HepG2 (cell line): ENCODE data around the gene CEBPB. TPM values are rescaled to one million over a fixed set of nuclear protein-coding genes. Genes with fewer than 3 reads are reported as not detected.

ENCODE experiments used
- BATF2 ChIP-seq: sonication (generic); formaldehyde crosslinking; IDR thresholded peaks from 2 replicates; pipeline ENCODE4 v1.8.0; 2022; ENCODE audit warnings: mild to moderate bottlenecking, missing genetic modification reagents, moderate library complexity
- DPF2 ChIP-seq: sonication (generic); formaldehyde crosslinking; IDR thresholded peaks from 2 replicates; pipeline ENCODE4 v1.4.0; 2020; ENCODE audit warnings: mild to moderate bottlenecking, low read depth, missing genetic modification reagents, borderline replicate concordance
- EP300 ChIP-seq, 3 experiments: sonication (generic) in 1 of 3; formaldehyde crosslinking in 1 of 3; IDR thresholded peaks; 2 replicates each; pipeline versions ENCODE4 v1.5.1 to v1.6.1; 2011 to 2020; ENCODE audit warnings: low read depth in 2 of 3, low read length in 2 of 3, borderline replicate concordance in 1 of 3, improper control_type of control experiment in 1 of 3, mild to moderate bottlenecking in 1 of 3, missing genetic modification reagents in 1 of 3, moderate library complexity in 1 of 3
- IRF9 ChIP-seq: sonication (generic); formaldehyde crosslinking; IDR thresholded peaks from 2 replicates; pipeline ENCODE4 v1.8.0; 2022; ENCODE audit warnings: missing genetic modification reagents, mild to moderate bottlenecking, borderline replicate concordance
- NRL ChIP-seq: sonication (generic); formaldehyde crosslinking; IDR thresholded peaks from 2 replicates; pipeline ENCODE4 v1.5.0; 2020; ENCODE audit warnings: missing genetic modification reagents, mild to moderate bottlenecking, moderate library complexity, borderline replicate concordance
- PAXIP1 ChIP-seq: sonication (generic); formaldehyde crosslinking; conservative IDR thresholded peaks from 2 replicates; pipeline ENCODE4 v1.4.0; 2020; ENCODE audit warnings: mild to moderate bottlenecking, missing genetic modification reagents, moderate library complexity
- RBM39 ChIP-seq: fragments of 200-400 bp; formaldehyde crosslinking; IDR thresholded peaks from one replicate; pipeline ENCODE4 v1.6.1; 2018; ENCODE audit warnings: antibody characterized with exemption, mild to moderate bottlenecking, low read depth, low read length; ENCODE audit not compliant: poor library complexity, severe bottlenecking
- RXRA ChIP-seq: sonication (generic); formaldehyde crosslinking; IDR thresholded peaks from 2 replicates; pipeline ENCODE4 v1.5.1; 2020; ENCODE audit warnings: missing genetic modification reagents
- YEATS4 ChIP-seq: sonication (generic); formaldehyde crosslinking; IDR thresholded peaks from 2 replicates; pipeline ENCODE4 v1.4.0; 2020; ENCODE audit warnings: missing genetic modification reagents, borderline replicate concordance
- ZBTB33 ChIP-seq: sonication (generic); formaldehyde crosslinking; IDR thresholded peaks from 2 replicates; pipeline ENCODE4 v1.4.0; 2020; ENCODE audit warnings: missing genetic modification reagents
- ZBTB4 ChIP-seq: sonication (generic); formaldehyde crosslinking; IDR thresholded peaks from 2 replicates; pipeline ENCODE4 v1.4.0; 2020; ENCODE audit warnings: missing genetic modification reagents, mild to moderate bottlenecking, borderline replicate concordance
- ZNF264 ChIP-seq: sonication (generic); formaldehyde crosslinking; IDR thresholded peaks from 2 replicates; pipeline ENCODE4 v1.4.0; 2020; ENCODE audit warnings: missing genetic modification reagents
- ZNF326 ChIP-seq: sonication (generic); formaldehyde crosslinking; IDR thresholded peaks from 2 replicates; pipeline ENCODE4 v1.4.0; 2020; ENCODE audit warnings: missing genetic modification reagents, borderline replicate concordance
- ZNF629 ChIP-seq: sonication (generic); formaldehyde crosslinking; conservative IDR thresholded peaks from 2 replicates; pipeline ENCODE4 v1.5.0; 2020; ENCODE audit warnings: missing genetic modification reagents
- ZNF816 ChIP-seq: sonication (generic); formaldehyde crosslinking; IDR thresholded peaks from 2 replicates; pipeline ENCODE4 v1.8.0; 2022; ENCODE audit warnings: missing genetic modification reagents, mild to moderate bottlenecking, borderline replicate concordance
- ZZZ3 ChIP-seq: sonication (generic); formaldehyde crosslinking; IDR thresholded peaks from 2 replicates; pipeline ENCODE4 v1.4.0; 2020; ENCODE audit warnings: missing genetic modification reagents, mild to moderate bottlenecking, borderline replicate concordance
- polyA plus RNA-seq, 8 experiments: library from polyadenylated mRNA; depleted of rRNA in 3 of 8; stranded (reverse) in 7 of 8; unstranded in 1 of 8; fragments of >200 nt; fragmentation: Illumina TruSeq in 4 of 8; extraction: Trizol in 4 of 8; gene quantifications; 2 replicates each; pipeline versions ENCODE4 v1.2.1 to v1.2.3, GENCODE V29; 2011 to 2016; ENCODE audit warnings: low read depth in 4 of 8, missing spikeins in 1 of 8, mixed read lengths in 1 of 8; ENCODE audit not compliant: insufficient read depth in 1 of 8
- total RNA-seq, 5 experiments: library from RNA; depleted of rRNA; stranded (reverse); fragments of >200 nt; fragmentation: Illumina TruSeq; extraction: Trizol; gene quantifications; 2 replicates each; pipeline ENCODE4 v1.2.3, GENCODE V29; 2016; ENCODE audit warnings: low read depth in 1 of 5

Gene CEBPB
- total and polyA plus RNA-seq, 2 of the 13 experiments (the other 11 are each of a cell fraction or from before 2014, with no cell fraction given): 18.5 to 28.2 TPM

- peak; percentile 71 for TF ChIP-seq PAXIP1 (CRISPR knock-in tag)
- TF ChIP-seq BATF2 (CRISPR knock-in tag): no peak
- TF ChIP-seq EP300 (IDR thresholded peaks at IDR 0.05; ENCODE audit: low read depth in 2 of 2, low read length in 2 of 2): peak; percentile 19 to 63; a peak in 1 of 4 replicates
- TF ChIP-seq EP300 (CRISPR knock-in tag; IDR thresholded peaks at IDR 0.05; ENCODE audit: borderline replicate concordance): no peak
- peak; percentile 23; the same call in 1 of the 2 replicates for TF ChIP-seq ZZZ3
- peak; percentile 78 for TF ChIP-seq NRL (CRISPR knock-in tag)
- TF ChIP-seq ZBTB33 (CRISPR knock-in tag): peak; percentile 50; the same call in 1 of the 2 replicates
- peak; percentile 95 for TF ChIP-seq ZNF629 (CRISPR knock-in tag)
- TF ChIP-seq ZNF326 (CRISPR knock-in tag): no peak
- TF ChIP-seq RBM39: peak; percentile 74
- TF ChIP-seq DPF2 (CRISPR knock-in tag): 0 out of 2 replicates have a peak, but pooled peaks have one; percentile 49
- 0 out of 2 replicates have a peak, but pooled peaks have one; percentile 41 for TF ChIP-seq RXRA
- TF ChIP-seq ZNF816 (CRISPR knock-in tag): 0 out of 2 replicates have a peak, but pooled peaks have one; percentile 19
- 0 out of 2 replicates have a peak, but pooled peaks have one; percentile 30 for TF ChIP-seq ZNF264 (CRISPR knock-in tag)
- 0 out of 2 replicates have a peak, but pooled peaks have one; percentile 20 for TF ChIP-seq ZBTB4 (CRISPR knock-in tag)
- TF ChIP-seq IRF9 (CRISPR knock-in tag): peak; percentile 79; the same call in 1 of the 2 replicates
- TF ChIP-seq YEATS4 (CRISPR knock-in tag): peak; percentile 29; the same call in 1 of the 2 replicates
Measured at GRCh38 chr20:50187403-50188051, 3.1 kb upstream of the CEBPB start (continued).
